ENCODE results near the gene ANKRD11. TPM values are rescaled to one million over a fixed set of nuclear protein-coding genes. Genes with fewer than 3 reads are reported as not detected.

Gene ANKRD11
- total RNA-seq, 1 experiment from 2014 or later = 34.4 TPM

GRCh38 chr16:89285381-89285780 lies 205.0 kb downstream of the ANKRD11 start:
- no peak for DNase-seq (ENCODE audit: low spot score)

GRCh38 chr16:89283449-89283848 lies 206.9 kb downstream of the ANKRD11 start:
- no peak for DNase-seq (ENCODE audit: low spot score)

- DNase-seq (ENCODE audit: low spot score) = no peak
These were observed 207.8 kb downstream of the ANKRD11 start for GRCh38 chr16:89282523-89282922.

GRCh38 chr16:89281829-89282228 lies 208.5 kb downstream of the ANKRD11 start:
- no peak for DNase-seq (ENCODE audit: low spot score)

- DNase-seq (ENCODE audit: low spot score) = no peak
These were observed 209.2 kb downstream of the ANKRD11 start for GRCh38 chr16:89281189-89281577.

- DNase-seq (ENCODE audit: low spot score) = no peak
These were observed 209.7 kb downstream of the ANKRD11 start for GRCh38 chr16:89280546-89281188.

- no peak for DNase-seq (ENCODE audit: low spot score)
These were observed 210.5 kb downstream of the ANKRD11 start for GRCh38 chr16:89279666-89280481.

GRCh38 chr16:89278441-89279240 lies 211.7 kb downstream of the ANKRD11 start:
- DNase-seq (ENCODE audit: low spot score) = no peak

- no peak for DNase-seq (ENCODE audit: low spot score)
These were observed 212.6 kb downstream of the ANKRD11 start for GRCh38 chr16:89277641-89278341.

GRCh38 chr16:89277049-89277448 lies 213.3 kb downstream of the ANKRD11 start:
- no peak for DNase-seq (ENCODE audit: low spot score)

GRCh38 chr16:89275837-89276720 lies 214.3 kb downstream of the ANKRD11 start:
- no peak for DNase-seq (ENCODE audit: low spot score)

- no peak for DNase-seq (ENCODE audit: low spot score)
These were observed 215.1 kb downstream of the ANKRD11 start for GRCh38 chr16:89275284-89275584.

- no peak for DNase-seq (ENCODE audit: low spot score)
These were observed 215.6 kb downstream of the ANKRD11 start for GRCh38 chr16:89274561-89275283.

- DNase-seq (ENCODE audit: low spot score) = no peak
These were observed 216.5 kb downstream of the ANKRD11 start for GRCh38 chr16:89273741-89274472.

GRCh38 chr16:89272631-89273030 lies 217.7 kb downstream of the ANKRD11 start:
- DNase-seq (ENCODE audit: low spot score) = no peak

GRCh38 chr16:89270666-89271345 lies 219.6 kb downstream of the ANKRD11 start:
- no peak for DNase-seq (ENCODE audit: low spot score)

GRCh38 chr16:89269805-89270665 lies 220.3 kb downstream of the ANKRD11 start:
- no peak for DNase-seq (ENCODE audit: low spot score)
